ENCODE results near the gene BANF1.

GRCh38 chr11:66048547-66049323 is 46.4 kb downstream of the BANF1 start, which contains the start of gene GAL3ST3:
- TF ChIP-seq, protein P1, sequence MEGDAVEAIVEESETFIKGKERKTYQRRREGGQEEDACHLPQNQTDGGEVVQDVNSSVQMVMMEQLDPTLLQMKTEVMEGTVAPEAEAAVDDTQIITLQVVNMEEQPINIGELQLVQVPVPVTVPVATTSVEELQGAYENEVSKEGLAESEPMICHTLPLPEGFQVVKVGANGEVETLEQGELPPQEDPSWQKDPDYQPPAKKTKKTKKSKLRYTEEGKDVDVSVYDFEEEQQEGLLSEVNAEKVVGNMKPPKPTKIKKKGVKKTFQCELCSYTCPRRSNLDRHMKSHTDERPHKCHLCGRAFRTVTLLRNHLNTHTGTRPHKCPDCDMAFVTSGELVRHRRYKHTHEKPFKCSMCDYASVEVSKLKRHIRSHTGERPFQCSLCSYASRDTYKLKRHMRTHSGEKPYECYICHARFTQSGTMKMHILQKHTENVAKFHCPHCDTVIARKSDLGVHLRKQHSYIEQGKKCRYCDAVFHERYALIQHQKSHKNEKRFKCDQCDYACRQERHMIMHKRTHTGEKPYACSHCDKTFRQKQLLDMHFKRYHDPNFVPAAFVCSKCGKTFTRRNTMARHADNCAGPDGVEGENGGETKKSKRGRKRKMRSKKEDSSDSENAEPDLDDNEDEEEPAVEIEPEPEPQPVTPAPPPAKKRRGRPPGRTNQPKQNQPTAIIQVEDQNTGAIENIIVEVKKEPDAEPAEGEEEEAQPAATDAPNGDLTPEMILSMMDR (IDR thresholded peaks at IDR 0.05; ENCODE audit: insufficient read depth, low read depth, low read length) = no peak
- TF ChIP-seq EZH2 (IDR thresholded peaks at IDR 0.05; ENCODE audit: insufficient read depth, low read length) = peak; percentile 43

All from astrocyte (in vitro differentiated cells and primary cell).